H1 (cell line): ENCODE data around the gene MAGI2. TPM values are rescaled to one million over a fixed set of nuclear protein-coding genes. Genes with fewer than 3 reads are reported as not detected.

ENCODE experiments used
- CTCF ChIA-PET: fragments of 300-600 bp; sonication (Branson Sonifier 250); formaldehyde crosslinking; loops from one replicate; lab custom pipeline; 2021; ENCODE audit not compliant: partially characterized antibody; lab: Charles Lee
- POLR2A ChIA-PET: fragments of 300-600 bp; sonication (Branson Sonifier 250); formaldehyde crosslinking; loops from one replicate; lab custom pipeline; 2021; ENCODE audit warnings: inconsistent platforms; ENCODE audit not compliant: partially characterized antibody; lab: Charles Lee
- DNase-seq, 2 experiments: peaks; one replicate each; pipeline versions ENCODE4 v3.0.0 to v3.0.0-alpha.2; 2010 to 2022; ENCODE audit warnings: low spot score in 2 of 2, low read depth in 1 of 2, mixed read lengths in 1 of 2
- FAIRE-seq: peaks from 2 replicates; lab custom pipeline; 2011; peaks lifted over from hg19 to GRCh38; lab: Jason Lieb, UNC
- H2AFZ ChIP-seq: 2 replicates; pipeline ENCODE4 v1.8.1; 2012; ENCODE audit warnings: low read length, inconsistent platforms
- H2AK5ac ChIP-seq: 2 replicates; pipeline ENCODE4 v1.6.1; 2013; ENCODE audit warnings: low read depth, low read length
- H2BK120ac ChIP-seq: replicated peaks from 2 replicates; pipeline ENCODE3; 2013; ENCODE audit warnings: low read depth, low read length, inconsistent platforms
- H2BK12ac ChIP-seq: 2 replicates; pipeline ENCODE4 v1.6.1; 2013; ENCODE audit warnings: low read depth, low read length
- H2BK15ac ChIP-seq: 2 replicates; pipeline ENCODE4 v1.6.1; 2013; ENCODE audit warnings: low read length
- H2BK20ac ChIP-seq: 2 replicates; pipeline ENCODE4 v1.6.1; 2013; ENCODE audit warnings: low read length
- H2BK5ac ChIP-seq: 2 replicates; pipeline ENCODE4 v1.6.1; 2013; ENCODE audit warnings: low read depth, low read length
- H3K14ac ChIP-seq: 2 replicates; pipeline ENCODE4 v1.6.1; 2013; ENCODE audit warnings: inconsistent platforms; ENCODE audit not compliant: insufficient read length
- H3K18ac ChIP-seq: 2 replicates; pipeline ENCODE4 v1.6.1; 2013; ENCODE audit warnings: low read length; ENCODE audit errors: extremely low read depth
- H3K23ac ChIP-seq: 2 replicates; pipeline ENCODE4 v1.6.1; 2013; ENCODE audit warnings: inconsistent platforms; ENCODE audit not compliant: insufficient read length
- H3K23me2 ChIP-seq: 2 replicates; pipeline ENCODE4 v1.6.1; 2013; ENCODE audit warnings: low read depth, low read length
- H3K27ac ChIP-seq: 2 replicates; pipeline ENCODE4 v1.6.1; 2011; ENCODE audit warnings: low read depth, low read length, inconsistent platforms
- H3K27me3 ChIP-seq, 4 experiments: replicated peaks in 1 of 4; 1 replicate in 1 of 4; 2 replicates in 3 of 4; pipeline versions ENCODE4 v1.6.1 to v1.8.1; 2011 to 2013; ENCODE audit warnings: low read length in 3 of 4, mild to moderate bottlenecking in 3 of 4, inconsistent platforms in 2 of 4, mixed read lengths in 2 of 4, moderate library complexity in 1 of 4; ENCODE audit not compliant: control insufficient read depth in 3 of 4, insufficient read depth in 3 of 4; ENCODE audit errors: extremely low read depth in 1 of 4
- H3K36me3 ChIP-seq, 4 experiments: 2 replicates each; pipeline versions ENCODE4 v1.6.1 to v1.8.1; 2011 to 2013; ENCODE audit warnings: mild to moderate bottlenecking in 4 of 4, low read length in 3 of 4, moderate library complexity in 2 of 4, control low read depth in 1 of 4, inconsistent platforms in 1 of 4; ENCODE audit not compliant: insufficient read depth in 4 of 4, control insufficient read depth in 2 of 4
- H3K4ac ChIP-seq: replicated peaks from 2 replicates; pipeline ENCODE3; 2013; ENCODE audit warnings: low read length, low read depth, mixed read lengths, inconsistent platforms; ENCODE audit not compliant: insufficient read length
- H3K4me1 ChIP-seq, 4 experiments: replicated peaks in 1 of 4; 1 replicate in 1 of 4; 2 replicates in 3 of 4; pipeline versions ENCODE4 v1.6.1 to v1.8.1; 2011 to 2013; ENCODE audit warnings: low read length in 3 of 4, inconsistent platforms in 2 of 4, mixed read lengths in 1 of 4; ENCODE audit not compliant: insufficient read depth in 4 of 4, control insufficient read depth in 3 of 4
- H3K4me2 ChIP-seq, 2 experiments: 2 replicates each; pipeline versions ENCODE4 v1.6.1 to v1.8.1; 2011 to 2013; ENCODE audit warnings: low read depth in 2 of 2, low read length in 2 of 2, control low read depth in 1 of 2, inconsistent platforms in 1 of 2, mild to moderate bottlenecking in 1 of 2; ENCODE audit not compliant: insufficient read depth in 1 of 2
- H3K4me3 ChIP-seq, 4 experiments: fragments of 200-600, 300-600 bp in 1 of 4; sonication (generic), shearing (Covaris generic), sonication (Bioruptor Twin) in 1 of 4; 2 replicates each; pipeline versions ENCODE4 v1.5.1 to v1.8.1; 2011 to 2016; ENCODE audit warnings: low read length in 4 of 4, low read depth in 3 of 4, control low read depth in 2 of 4, inconsistent platforms in 2 of 4, mild to moderate bottlenecking in 2 of 4, mixed read lengths in 1 of 4, moderate library complexity in 1 of 4; ENCODE audit not compliant: insufficient read depth in 2 of 4; ENCODE audit errors: extremely low read depth in 1 of 4
- H3K56ac ChIP-seq: replicated peaks from 2 replicates; pipeline ENCODE3; 2013; ENCODE audit warnings: low read depth, mild to moderate bottlenecking, mixed read lengths, low read length, inconsistent platforms; ENCODE audit not compliant: insufficient read length
- H3K79me1 ChIP-seq: 2 replicates; pipeline ENCODE4 v1.6.1; 2013; ENCODE audit warnings: low read depth, low read length, control low read depth
- H3K79me2 ChIP-seq, 2 experiments: 2 replicates each; pipeline versions ENCODE4 v1.6.1 to v1.8.1; 2012 to 2013; ENCODE audit warnings: low read length in 2 of 2, mild to moderate bottlenecking in 2 of 2, inconsistent platforms in 1 of 2; ENCODE audit not compliant: insufficient read depth in 2 of 2, control insufficient read depth in 1 of 2
- H3K9ac ChIP-seq, 4 experiments: replicated peaks in 1 of 4; 1 replicate in 1 of 4; 2 replicates in 3 of 4; pipeline versions ENCODE4 v1.6.1 to v1.8.1; 2011 to 2013; ENCODE audit warnings: low read depth in 3 of 4, low read length in 3 of 4, control low read depth in 2 of 4, mild to moderate bottlenecking in 2 of 4, moderate library complexity in 2 of 4, inconsistent platforms in 1 of 4; ENCODE audit errors: extremely low read depth in 1 of 4
- H3K9me3 ChIP-seq, 2 experiments: 2 replicates each; pipeline versions ENCODE4 v1.6.1 to v1.8.1; 2012 to 2013; ENCODE audit warnings: mild to moderate bottlenecking in 2 of 2, moderate library complexity in 2 of 2, control low read depth in 1 of 2, inconsistent platforms in 1 of 2, low read depth in 1 of 2, low read length in 1 of 2, mixed read lengths in 1 of 2; ENCODE audit not compliant: insufficient read depth in 2 of 2
- H4K20me1 ChIP-seq, 2 experiments: replicated peaks in 1 of 2; 2 replicates each; pipeline versions ENCODE3 to v1.8.1; 2011 to 2013; ENCODE audit warnings: inconsistent platforms in 2 of 2, low read length in 2 of 2, mild to moderate bottlenecking in 1 of 2; ENCODE audit not compliant: insufficient read depth in 2 of 2, control insufficient read depth in 1 of 2
- H4K5ac ChIP-seq: 2 replicates; pipeline ENCODE4 v1.6.1; 2013; ENCODE audit warnings: low read length, low read depth, mixed read lengths, inconsistent platforms; ENCODE audit not compliant: insufficient read length
- H4K8ac ChIP-seq: 2 replicates; pipeline ENCODE4 v1.8.0; 2013; ENCODE audit warnings: mild to moderate bottlenecking, moderate library complexity, low read length, inconsistent platforms; ENCODE audit not compliant: insufficient read depth; ENCODE audit errors: extremely low read depth
- H4K91ac ChIP-seq: replicated peaks from 2 replicates; pipeline ENCODE3; 2013; ENCODE audit warnings: low read length, mixed read lengths, inconsistent platforms; ENCODE audit not compliant: insufficient read length
- CTBP2 ChIP-seq: IDR thresholded peaks from 2 replicates; pipeline ENCODE4 v1.7.0; 2011; ENCODE audit warnings: borderline replicate concordance, mild to moderate bottlenecking, moderate library complexity, mixed read lengths, low read length; ENCODE audit not compliant: insufficient read depth, insufficient read length
- FOSL1 ChIP-seq: IDR thresholded peaks from 2 replicates; pipeline ENCODE4 v1.6.1; 2011; ENCODE audit warnings: mild to moderate bottlenecking, low read depth, low read length, moderate library complexity; ENCODE audit not compliant: insufficient read depth
- KDM4A ChIP-seq: IDR thresholded peaks from one replicate; pipeline ENCODE4 v1.7.1; 2012; ENCODE audit warnings: low read depth, mild to moderate bottlenecking, moderate library complexity, low read length, inconsistent platforms; ENCODE audit not compliant: severe bottlenecking
- PHF8 ChIP-seq: fragments of 200-600 bp; sonication (generic); conservative IDR thresholded peaks from 2 replicates; pipeline ENCODE4 v1.7.1; 2012; ENCODE audit warnings: low read depth, mild to moderate bottlenecking, inconsistent platforms, low read length, moderate library complexity
- SIRT6 ChIP-seq: IDR thresholded peaks from one replicate; pipeline ENCODE4 v1.7.1; 2012; ENCODE audit warnings: low read length, inconsistent platforms
- SIX5 ChIP-seq: IDR thresholded peaks from 2 replicates; pipeline ENCODE4 v1.6.1; 2011; ENCODE audit warnings: mild to moderate bottlenecking, low read depth, low read length
- TAF1 ChIP-seq: IDR thresholded peaks from 2 replicates; pipeline ENCODE4 v1.6.1; 2011; ENCODE audit warnings: mild to moderate bottlenecking, low read depth, low read length
- TAF7 ChIP-seq: optimal IDR thresholded peaks from 2 replicates; pipeline ENCODE3; 2011; ENCODE audit warnings: low read depth, mild to moderate bottlenecking, inconsistent platforms, low read length, moderate library complexity, borderline replicate concordance
- WGBS, 2 experiments: shearing (Covaris generic) in 1 of 2; methylation state at CpG; one replicate each; pipeline versions ENCODE4 v1.1.6 to v1.1.7; 2013 to 2015; ENCODE audit warnings: low lambda C conversion rate in 2 of 2, mixed read lengths in 2 of 2, inconsistent platforms in 1 of 2, low coverage in 1 of 2, missing lambda C conversion rate in 1 of 2; ENCODE audit not compliant: insufficient replicate concordance in 2 of 2, insufficient coverage in 1 of 2, insufficient read length in 1 of 2; ENCODE audit errors: extremely low coverage in 1 of 2, missing lambda C conversion rate in 1 of 2; 5-methylcytosine and 5-hydroxymethylcytosine counted together
- polyA plus RNA-seq, 7 experiments: library from polyadenylated mRNA; depleted of rRNA in 3 of 7; stranded (reverse) in 5 of 7; unstranded in 2 of 7; fragments of >200 nt in 5 of 7; fragments of 200-250 nt in 2 of 7; gene quantifications; 1 replicate in 5 of 7; 2 replicates in 1 of 7; 4 replicates in 1 of 7; pipeline versions ENCODE4 v1.2.1 to v1.2.3, GENCODE V29; 2011 to 2013; ENCODE audit warnings: missing spikeins in 2 of 7, mixed read lengths in 2 of 7
- total RNA-seq: library from RNA; stranded (reverse); fragmentation: NEBNext Ultra II Directional; extraction: Animal tissue kit (Norgen Biotek cat#: 25700); gene quantifications from 2 replicates; pipeline ENCODE4 v1.2.1, GENCODE V29; 2021
- TF ChIP-seq, protein P1 (sequence below), 3 experiments: IDR thresholded peaks; 1 replicate in 2 of 3; 2 replicates in 1 of 3; pipeline versions ENCODE4 v1.5.1 to v1.6.1; 2011; ENCODE audit warnings: low read length in 3 of 3, mild to moderate bottlenecking in 3 of 3, inconsistent platforms in 2 of 3, low read depth in 1 of 3, moderate library complexity in 1 of 3; ENCODE audit not compliant: insufficient read depth in 1 of 3; ENCODE audit errors: control extremely low read depth in 1 of 3
- TF ChIP-seq, protein P2 (sequence below): IDR thresholded peaks from 2 replicates; pipeline ENCODE4 v1.6.1; 2012; ENCODE audit warnings: low read length, inconsistent platforms

The MAGI2 gene
- total and polyA plus RNA-seq, 2 of the 8 experiments (the other 6 are each of a cell fraction or from before 2014, with no cell fraction given), result 6.0 to 27.3 TPM

DNA sequence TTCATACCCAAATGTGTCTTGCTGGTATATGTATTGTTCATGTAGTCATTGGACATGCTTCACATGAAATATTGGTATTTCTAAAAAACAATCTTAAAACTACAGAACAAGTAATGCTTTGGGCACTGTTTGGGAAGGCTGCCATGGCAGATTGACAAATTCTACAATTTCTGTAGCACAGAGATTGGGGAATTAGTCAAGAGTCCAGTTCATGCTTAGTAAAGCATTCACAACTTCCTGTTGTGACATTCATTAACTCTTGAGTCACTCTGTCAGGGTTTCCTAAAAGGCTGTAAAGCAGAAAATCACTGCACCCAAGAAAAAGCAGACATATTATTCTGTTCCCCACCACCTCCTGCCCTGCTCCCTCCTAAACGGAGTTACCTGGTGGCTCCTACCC, 1256.0 kb downstream of the MAGI2 start:
- ChIA-PET CTCF (interaction anchor here (0.6 to 2.1 kb wide), 3 partner anchors 30 to 63 kb away, joined by 3 to 5 read pairs (median 4); no protein-coding TSS in a partner anchor), POLR2A (no interaction called here)
- Histone ChIP-seq H3K79me1 (no peaks in the 10 kb centered on the region; the same call in 1 of the 2 replicates), H3K9ac (no peak overlapping the region), H4K91ac (no peak overlapping the region), H2AK5ac (no peak overlapping the region), H3K4ac (no peak overlapping the region), H2BK120ac (no peak overlapping the region), H3K23ac (no peak overlapping the region), H3K56ac (no peak overlapping the region), H2BK15ac (no peak overlapping the region), H2BK20ac (no peak overlapping the region), H3K4me2 (no peak overlapping the region)
- no peak for TF ChIP-seq KDM4A
- TF ChIP-seq SIX5, result no peak
- no peak for TF ChIP-seq SIRT6
- TF ChIP-seq, protein P1, sequence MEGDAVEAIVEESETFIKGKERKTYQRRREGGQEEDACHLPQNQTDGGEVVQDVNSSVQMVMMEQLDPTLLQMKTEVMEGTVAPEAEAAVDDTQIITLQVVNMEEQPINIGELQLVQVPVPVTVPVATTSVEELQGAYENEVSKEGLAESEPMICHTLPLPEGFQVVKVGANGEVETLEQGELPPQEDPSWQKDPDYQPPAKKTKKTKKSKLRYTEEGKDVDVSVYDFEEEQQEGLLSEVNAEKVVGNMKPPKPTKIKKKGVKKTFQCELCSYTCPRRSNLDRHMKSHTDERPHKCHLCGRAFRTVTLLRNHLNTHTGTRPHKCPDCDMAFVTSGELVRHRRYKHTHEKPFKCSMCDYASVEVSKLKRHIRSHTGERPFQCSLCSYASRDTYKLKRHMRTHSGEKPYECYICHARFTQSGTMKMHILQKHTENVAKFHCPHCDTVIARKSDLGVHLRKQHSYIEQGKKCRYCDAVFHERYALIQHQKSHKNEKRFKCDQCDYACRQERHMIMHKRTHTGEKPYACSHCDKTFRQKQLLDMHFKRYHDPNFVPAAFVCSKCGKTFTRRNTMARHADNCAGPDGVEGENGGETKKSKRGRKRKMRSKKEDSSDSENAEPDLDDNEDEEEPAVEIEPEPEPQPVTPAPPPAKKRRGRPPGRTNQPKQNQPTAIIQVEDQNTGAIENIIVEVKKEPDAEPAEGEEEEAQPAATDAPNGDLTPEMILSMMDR (IDR thresholded peaks at IDR 0.05; ENCODE audit: control extremely low read depth in 1 of 3, insufficient read depth in 1 of 3, low read depth in 1 of 3, low read length in 3 of 3), result no peak
- TF ChIP-seq, protein P2, sequence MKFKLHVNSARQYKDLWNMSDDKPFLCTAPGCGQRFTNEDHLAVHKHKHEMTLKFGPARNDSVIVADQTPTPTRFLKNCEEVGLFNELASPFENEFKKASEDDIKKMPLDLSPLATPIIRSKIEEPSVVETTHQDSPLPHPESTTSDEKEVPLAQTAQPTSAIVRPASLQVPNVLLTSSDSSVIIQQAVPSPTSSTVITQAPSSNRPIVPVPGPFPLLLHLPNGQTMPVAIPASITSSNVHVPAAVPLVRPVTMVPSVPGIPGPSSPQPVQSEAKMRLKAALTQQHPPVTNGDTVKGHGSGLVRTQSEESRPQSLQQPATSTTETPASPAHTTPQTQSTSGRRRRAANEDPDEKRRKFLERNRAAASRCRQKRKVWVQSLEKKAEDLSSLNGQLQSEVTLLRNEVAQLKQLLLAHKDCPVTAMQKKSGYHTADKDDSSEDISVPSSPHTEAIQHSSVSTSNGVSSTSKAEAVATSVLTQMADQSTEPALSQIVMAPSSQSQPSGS, result no peak
- no peak for TF ChIP-seq TAF7
- TF ChIP-seq CTBP2, result no peak
- no peak for TF ChIP-seq FOSL1
- no peak for TF ChIP-seq PHF8
- no peak for TF ChIP-seq TAF1
- TF ChIP-seq, all 59 proteins: peak for 0
- H3K9me3 ChIP-seq, result no peaks in the 10 kb centered on the region
- H4K5ac ChIP-seq, result no peak overlapping the region
- H3K79me2 ChIP-seq, result no peaks in the 10 kb centered on the region
- no peak overlapping the region for H3K27ac ChIP-seq
- no peak overlapping the region for H2AFZ ChIP-seq
- WGBS, 2 experiments, result 89% methylated on average over 1 of the region's 1 CpG; no CpG with 5 or more reads in 1 of the 2 experiments
- H3K18ac ChIP-seq, result no peak overlapping the region
- H3K14ac ChIP-seq, result no peak overlapping the region
- no peak overlapping the region for H2BK12ac ChIP-seq
- no peak for FAIRE-seq
- no peak overlapping the region for H3K4me3 ChIP-seq
- DNase-seq, result no peak
- H2BK5ac ChIP-seq, result no peak overlapping the region
- H3K36me3 ChIP-seq, result peaks cover 0 to 2% (median 0%) of the 10 kb centered on the region in 4 experiments; a peak in 2 of 8 replicates
- no peaks in the 10 kb centered on the region for H3K23me2 ChIP-seq
- no peak overlapping the region for H4K8ac ChIP-seq
- no peaks in the 10 kb centered on the region for H3K4me1 ChIP-seq
- no peaks in the 10 kb centered on the region for H3K27me3 ChIP-seq
- no peaks in the 10 kb centered on the region for H4K20me1 ChIP-seq
